ENCODE results near the gene MXD3. TPM values are rescaled to one million over a fixed set of nuclear protein-coding genes. Genes with fewer than 3 reads are reported as not detected.

MXD3 gene
- total and polyA plus RNA-seq, 2 experiments from 2014 or later: 9.9 to 11.6 TPM

GRCh38 chr5:177294632-177295031 is 17.1 kb downstream of the MXD3 start:
- ATAC-seq (no peak), DNase-seq (ENCODE audit: low spot score) (no peak)
- Histone ChIP-seq H3K4me2 (no peak overlapping the region), H3K4me3 (no peak overlapping the region), H3K27ac (ENCODE audit: low read depth) (no peak overlapping the region), H2AFZ (no peak overlapping the region), H3F3A (replicated peaks; ENCODE audit: low read depth) (peaks cover 32% of the 10 kb centered on the region), H4K20me1 (replicated peaks; ENCODE audit: insufficient read depth) (peaks cover 44% of the 10 kb centered on the region), H3K79me2 (replicated peaks; ENCODE audit: insufficient read depth) (peaks cover 13% of the 10 kb centered on the region; the same call in 1 of the 2 replicates), H3K27me3 (ENCODE audit: insufficient read depth) (no peaks in the 10 kb centered on the region), H3K9me2 (ENCODE audit: insufficient read depth) (no peaks in the 10 kb centered on the region), H3K4me1 (ENCODE audit: insufficient read depth) (peaks cover 30% of the 10 kb centered on the region), H3K36me3 (ENCODE audit: insufficient read depth) (peaks cover 55% of the 10 kb centered on the region)
- Mint-ChIP-seq H3K4me3 (no peak overlapping the region), H3K9me3 (no peaks in the 10 kb centered on the region; the same call in 2 of the 3 replicates), H3K36me3 (ENCODE audit: low read depth) (peaks cover 87% of the 10 kb centered on the region), H3K27me3 (ENCODE audit: insufficient read depth, low read depth, poor library complexity) (peaks cover 24% of the 10 kb centered on the region), H3K27ac (no peak overlapping the region), H3K4me1 (peaks cover 37% of the 10 kb centered on the region)
- TF ChIP-seq REST (IDR thresholded peaks at IDR 0.05; ENCODE audit: unreplicated experiment) (no peak), POLR2AphosphoS5 (IDR thresholded peaks at IDR 0.05; ENCODE audit: low read depth) (no peak), STAT1 (IDR thresholded peaks at IDR 0.05; ENCODE audit: unreplicated experiment) (no peak), ZNF114 (CRISPR knock-in tag; IDR thresholded peaks at IDR 0.05) (no peak), ETS1 (IDR thresholded peaks at IDR 0.05) (no peak), EZH2phosphoT487 (IDR thresholded peaks at IDR 0.05; ENCODE audit: unreplicated experiment) (no peak), ZNF462 (CRISPR knock-in tag; IDR thresholded peaks at IDR 0.05) (no peak), EZH2 (IDR thresholded peaks at IDR 0.05; ENCODE audit: low read depth, unreplicated experiment) (no peak), ZNF331 (CRISPR knock-in tag; IDR thresholded peaks at IDR 0.05; ENCODE audit: low read depth) (no peak), JUNB (IDR thresholded peaks at IDR 0.05; ENCODE audit: unreplicated experiment) (no peak)

Measured in GM23338 (cell line).